ENCODE results near the gene ZNF865. TPM values are rescaled to one million over a fixed set of nuclear protein-coding genes. Genes with fewer than 3 reads are reported as not detected.

ZNF865 gene
- total RNA-seq, 1 donor from 2014 or later: 16.1 TPM

DNA sequence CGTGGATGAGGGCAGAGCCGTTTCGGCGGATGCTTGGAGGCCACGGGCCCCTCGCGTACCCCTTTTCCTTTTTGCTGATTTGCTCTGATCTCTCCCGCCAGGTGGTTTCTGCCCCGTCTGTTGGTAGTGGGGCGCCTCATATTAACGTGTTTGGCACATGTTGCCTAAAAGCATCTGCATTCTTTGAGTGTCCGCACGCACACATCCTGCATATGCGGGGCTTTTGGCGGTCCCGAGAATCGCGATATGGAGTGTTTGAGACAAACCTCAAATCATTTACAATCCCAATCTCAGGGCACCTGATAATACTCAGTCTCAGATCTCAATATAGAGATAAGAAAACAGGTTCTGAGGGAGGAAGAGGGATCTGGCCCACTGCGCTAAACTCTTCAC is 50.2 kb downstream of the ZNF865 start:
- peak overlapping the region; percentile 95 for H3K27ac Mint-ChIP-seq (ENCODE audit: unreplicated experiment)

DNA sequence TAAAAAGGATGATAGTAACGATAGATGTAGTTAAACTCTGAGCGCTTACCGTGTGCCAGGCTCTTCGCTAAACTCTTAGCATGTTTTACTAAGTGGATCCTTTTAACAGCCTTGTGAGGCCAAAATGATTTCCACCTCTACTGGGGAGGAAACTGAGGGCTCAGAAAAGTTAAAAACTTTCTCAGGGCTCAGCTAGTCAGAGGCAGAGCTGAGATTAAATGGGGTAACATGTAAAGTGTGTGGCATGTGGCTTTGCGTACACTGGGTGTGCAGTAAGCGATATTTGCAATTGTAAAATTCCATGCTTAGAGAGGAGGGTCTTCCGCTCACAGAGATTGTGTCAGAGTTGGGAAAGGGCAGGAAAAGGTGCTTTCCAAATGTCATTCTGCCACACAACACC is 51.1 kb downstream of the ZNF865 start:
- Mint-ChIP-seq H3K9me3 (ENCODE audit: low read depth) (no peaks in the 10 kb centered on the region), H3K4me1 (ENCODE audit: low read depth) (peaks cover 41% of the 10 kb centered on the region), H3K36me3 (ENCODE audit: low read depth) (no peaks in the 10 kb centered on the region), H3K4me3 (ENCODE audit: unreplicated experiment) (peak overlapping the region; percentile 99), H3K27ac (ENCODE audit: unreplicated experiment) (peak overlapping the region; percentile 95), H3K27me3 (ENCODE audit: low read depth) (no peaks in the 10 kb centered on the region)
- TF ChIP-seq, protein P1, sequence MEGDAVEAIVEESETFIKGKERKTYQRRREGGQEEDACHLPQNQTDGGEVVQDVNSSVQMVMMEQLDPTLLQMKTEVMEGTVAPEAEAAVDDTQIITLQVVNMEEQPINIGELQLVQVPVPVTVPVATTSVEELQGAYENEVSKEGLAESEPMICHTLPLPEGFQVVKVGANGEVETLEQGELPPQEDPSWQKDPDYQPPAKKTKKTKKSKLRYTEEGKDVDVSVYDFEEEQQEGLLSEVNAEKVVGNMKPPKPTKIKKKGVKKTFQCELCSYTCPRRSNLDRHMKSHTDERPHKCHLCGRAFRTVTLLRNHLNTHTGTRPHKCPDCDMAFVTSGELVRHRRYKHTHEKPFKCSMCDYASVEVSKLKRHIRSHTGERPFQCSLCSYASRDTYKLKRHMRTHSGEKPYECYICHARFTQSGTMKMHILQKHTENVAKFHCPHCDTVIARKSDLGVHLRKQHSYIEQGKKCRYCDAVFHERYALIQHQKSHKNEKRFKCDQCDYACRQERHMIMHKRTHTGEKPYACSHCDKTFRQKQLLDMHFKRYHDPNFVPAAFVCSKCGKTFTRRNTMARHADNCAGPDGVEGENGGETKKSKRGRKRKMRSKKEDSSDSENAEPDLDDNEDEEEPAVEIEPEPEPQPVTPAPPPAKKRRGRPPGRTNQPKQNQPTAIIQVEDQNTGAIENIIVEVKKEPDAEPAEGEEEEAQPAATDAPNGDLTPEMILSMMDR (IDR thresholded peaks at IDR 0.05): no peak
- no peak for DNase-seq (ENCODE audit: low spot score)

More for the DNA sequence above, 50.2 kb downstream of the ZNF865 start:
- Mint-ChIP-seq H3K27me3 (ENCODE audit: low read depth) (no peaks in the 10 kb centered on the region), H3K9me3 (ENCODE audit: low read depth) (no peaks in the 10 kb centered on the region), H3K36me3 (ENCODE audit: low read depth) (peaks cover 3% of the 10 kb centered on the region), H3K4me3 (ENCODE audit: unreplicated experiment) (peak overlapping the region; percentile 99), H3K4me1 (ENCODE audit: low read depth) (peaks cover 41% of the 10 kb centered on the region)
- TF ChIP-seq, protein P1 (IDR thresholded peaks at IDR 0.05): no peak
- no peak for DNase-seq (ENCODE audit: low spot score)

DNA sequence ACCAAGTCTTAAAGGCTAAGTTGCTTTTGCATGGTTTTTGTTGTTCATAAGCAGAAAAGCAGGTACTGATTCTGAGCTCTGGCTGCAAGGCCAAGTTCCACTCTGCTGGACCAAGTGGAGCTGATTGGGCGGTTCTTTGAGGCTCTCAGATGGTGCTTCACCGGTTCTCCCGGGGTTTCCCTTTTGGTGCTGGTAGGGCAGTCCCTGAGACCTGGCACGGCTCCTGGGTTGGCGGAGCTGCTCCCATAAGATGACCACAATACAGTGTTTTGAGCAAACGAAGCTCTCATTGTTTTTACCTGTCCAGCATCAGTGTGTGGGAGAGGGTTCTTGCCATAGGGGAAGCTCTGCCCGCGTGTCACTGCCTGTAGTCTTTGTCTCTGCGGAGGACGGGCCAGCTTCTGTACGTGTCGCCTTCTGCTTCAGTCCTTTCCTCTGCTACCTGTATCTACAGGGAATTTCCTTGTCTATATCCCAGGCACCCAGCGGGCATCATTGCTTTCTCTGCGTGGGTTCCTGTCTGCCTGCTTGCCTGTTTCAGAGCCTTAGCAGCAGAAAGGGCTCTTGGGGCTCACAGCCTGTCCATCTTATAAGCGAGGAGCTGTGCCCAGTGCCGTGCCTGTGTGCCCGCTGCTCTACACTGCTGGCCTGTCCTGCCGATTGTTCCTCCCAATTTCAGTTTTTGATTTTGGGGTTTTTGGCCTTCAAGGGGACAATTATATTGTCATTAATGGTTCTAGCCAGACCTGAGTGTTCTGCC is 51.7 kb downstream of the ZNF865 start:
- Mint-ChIP-seq H3K4me3 (ENCODE audit: unreplicated experiment) (peak overlapping the region; percentile 99), H3K27me3 (ENCODE audit: low read depth) (no peaks in the 10 kb centered on the region), H3K4me1 (ENCODE audit: low read depth) (peaks cover 39% of the 10 kb centered on the region), H3K27ac (ENCODE audit: unreplicated experiment) (peak overlapping the region; percentile 57), H3K36me3 (ENCODE audit: low read depth) (peaks cover 5% of the 10 kb centered on the region), H3K9me3 (ENCODE audit: low read depth) (no peaks in the 10 kb centered on the region)
- TF ChIP-seq, protein P1 (IDR thresholded peaks at IDR 0.05): no peak
- DNase-seq (ENCODE audit: low spot score): no peak

DNA sequence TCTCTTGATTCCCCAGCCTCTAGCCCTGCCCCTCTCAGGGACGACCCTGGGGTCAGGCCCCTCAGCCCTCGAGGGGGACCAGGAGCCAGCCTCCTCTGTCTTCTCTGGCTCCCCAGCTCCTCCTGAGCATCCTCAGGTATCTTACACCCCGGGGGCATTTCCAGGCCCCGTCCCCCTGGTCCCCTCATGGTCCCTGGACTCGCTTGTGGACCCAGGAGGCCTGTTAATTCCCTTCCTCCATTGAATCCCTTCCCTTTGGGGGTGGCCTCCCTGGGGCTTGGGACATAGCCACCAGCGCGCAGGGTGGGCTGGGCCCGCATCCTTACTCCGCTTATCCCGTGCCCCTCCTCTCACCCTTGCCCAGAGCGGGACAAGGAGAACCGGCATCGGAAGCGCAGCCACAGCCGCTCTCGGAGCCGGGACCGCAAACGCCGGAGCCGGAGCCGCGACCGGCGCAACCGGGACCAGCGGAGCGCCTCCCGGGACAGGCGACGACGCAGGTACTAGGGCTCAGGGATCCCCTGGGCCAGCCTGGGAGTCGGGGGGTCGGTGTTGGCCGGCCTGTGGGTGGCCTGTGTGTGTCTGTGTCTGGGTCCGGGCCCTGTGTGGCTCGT is 53.5 kb downstream of the ZNF865 start:
- H3K9me3 Mint-ChIP-seq (ENCODE audit: low read depth): no peaks in the 10 kb centered on the region
- no peaks in the 10 kb centered on the region for H3K27me3 Mint-ChIP-seq (ENCODE audit: low read depth)
- H3K27ac Mint-ChIP-seq (ENCODE audit: unreplicated experiment): no peak overlapping the region
- peaks cover 19% of the 10 kb centered on the region for H3K36me3 Mint-ChIP-seq (ENCODE audit: low read depth)
- H3K4me3 Mint-ChIP-seq (ENCODE audit: unreplicated experiment): no peak overlapping the region
- DNase-seq (ENCODE audit: low spot score): peak; percentile 70
- TF ChIP-seq, protein P1 (IDR thresholded peaks at IDR 0.05): no peak
- peaks cover 36% of the 10 kb centered on the region for H3K4me1 Mint-ChIP-seq (ENCODE audit: low read depth)

DNA sequence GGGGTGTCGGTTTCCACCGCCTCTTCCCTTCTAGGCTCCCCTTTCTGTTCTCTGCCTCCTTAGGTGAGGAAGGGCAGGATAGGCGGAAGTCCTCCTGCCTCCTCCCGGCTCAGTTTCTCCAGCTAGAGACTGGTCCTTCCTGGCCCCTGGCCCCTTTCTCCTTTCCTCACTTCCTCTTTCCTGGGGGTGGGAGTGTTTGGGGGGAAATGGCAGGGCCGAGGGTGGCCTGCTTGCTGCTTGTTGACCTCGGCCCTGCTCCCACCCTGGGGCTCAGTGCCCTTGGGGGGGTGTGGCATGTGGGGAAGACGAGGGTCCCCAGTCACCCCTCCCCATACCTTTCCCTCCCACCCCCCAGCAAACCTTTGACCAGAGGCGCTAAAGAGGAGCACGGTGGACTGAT is 54.4 kb downstream of the ZNF865 start:
- no peak overlapping the region for H3K4me3 Mint-ChIP-seq (ENCODE audit: unreplicated experiment)
- peak overlapping the region; percentile 33 for H3K27ac Mint-ChIP-seq (ENCODE audit: unreplicated experiment)
- H3K36me3 Mint-ChIP-seq (ENCODE audit: low read depth): peaks cover 24% of the 10 kb centered on the region
- H3K4me1 Mint-ChIP-seq (ENCODE audit: low read depth): peaks cover 36% of the 10 kb centered on the region
- H3K27me3 Mint-ChIP-seq (ENCODE audit: low read depth): no peaks in the 10 kb centered on the region
- no peaks in the 10 kb centered on the region for H3K9me3 Mint-ChIP-seq (ENCODE audit: low read depth)
- TF ChIP-seq, protein P1 (IDR thresholded peaks at IDR 0.05): no peak
- no peak for DNase-seq (ENCODE audit: low spot score)

All from chondrocyte (in vitro differentiated cells).